Nephron (organoid): ENCODE results near the gene ERGIC1.
A peak's percentile ranks its signal among the peaks of the same experiment; 100 is the strongest.

Experiments
- H3K27ac Mint-ChIP-seq, 3 experiments: 2 replicates each; pipeline ENCODE4 v1.8.0; 2020; ENCODE audit warnings: mixed read lengths in 3 of 3, mild to moderate bottlenecking in 2 of 3, moderate library complexity in 1 of 3
- H3K27me3 Mint-ChIP-seq: 2 replicates; pipeline ENCODE4 v1.8.0; 2021; ENCODE audit warnings: low read depth, mild to moderate bottlenecking, moderate library complexity, mixed read lengths
- H3K36me3 Mint-ChIP-seq: 2 replicates; pipeline ENCODE4 v1.8.0; 2020; ENCODE audit warnings: low read depth, mixed read lengths
- H3K4me1 Mint-ChIP-seq: 2 replicates; pipeline ENCODE4 v1.8.0; 2020; ENCODE audit warnings: mixed read lengths
- H3K4me3 Mint-ChIP-seq, 3 experiments: 2 replicates each; pipeline ENCODE4 v1.8.0; 2020; ENCODE audit warnings: mild to moderate bottlenecking in 3 of 3, mixed read lengths in 3 of 3, moderate library complexity in 2 of 3
- H3K9me3 Mint-ChIP-seq: 2 replicates; pipeline ENCODE4 v1.8.0; 2020; ENCODE audit warnings: mixed read lengths
- CTCF ChIP-seq, 3 experiments: fragments of 200-600 bp; sonication (generic); IDR thresholded peaks; one replicate each; pipeline ENCODE4 v1.5.0; 2021; ENCODE audit warnings: antibody characterized with exemption in 3 of 3; ENCODE audit not compliant: unreplicated experiment in 3 of 3

The ERGIC1 gene

GRCh38 chr5:172793577-172794488 is 40.2 kb upstream of the ERGIC1 start:
- Mint-ChIP-seq H3K4me1 (peaks cover 40% of the 10 kb centered on the region), H3K36me3 (no peaks in the 10 kb centered on the region), H3K27ac (peak overlapping the region in 2 of 3 experiments; percentile 45 to 90), H3K9me3 (no peaks in the 10 kb centered on the region), H3K27me3 (no peaks in the 10 kb centered on the region), H3K4me3 (no peak overlapping the region)
- no peak for TF ChIP-seq CTCF (IDR thresholded peaks at IDR 0.05; ENCODE audit: unreplicated experiment in 3 of 3)

GRCh38 chr5:172795318-172795977 is 38.6 kb upstream of the ERGIC1 start:
- Mint-ChIP-seq H3K4me3 (no peak overlapping the region), H3K9me3 (no peaks in the 10 kb centered on the region), H3K36me3 (no peaks in the 10 kb centered on the region), H3K27ac (peak overlapping the region; percentile 70 to 93 (median 90)), H3K27me3 (no peaks in the 10 kb centered on the region), H3K4me1 (peaks cover 37% of the 10 kb centered on the region)
- TF ChIP-seq CTCF (IDR thresholded peaks at IDR 0.05; ENCODE audit: unreplicated experiment in 3 of 3) = no peak

GRCh38 chr5:172796306-172796705 is 37.7 kb upstream of the ERGIC1 start:
- peaks cover 29% of the 10 kb centered on the region for H3K4me1 Mint-ChIP-seq
- H3K9me3 Mint-ChIP-seq = no peaks in the 10 kb centered on the region
- no peak overlapping the region for H3K4me3 Mint-ChIP-seq
- H3K27ac Mint-ChIP-seq = peak overlapping the region; percentile 61 to 80 (median 71)
- H3K27me3 Mint-ChIP-seq = no peaks in the 10 kb centered on the region
- TF ChIP-seq CTCF (IDR thresholded peaks at IDR 0.05; ENCODE audit: unreplicated experiment in 3 of 3) = no peak
- H3K36me3 Mint-ChIP-seq = no peaks in the 10 kb centered on the region

GRCh38 chr5:172797771-172798191 is 36.3 kb upstream of the ERGIC1 start:
- H3K9me3 Mint-ChIP-seq = no peaks in the 10 kb centered on the region
- H3K4me1 Mint-ChIP-seq = peaks cover 25% of the 10 kb centered on the region
- no peaks in the 10 kb centered on the region for H3K27me3 Mint-ChIP-seq
- peak overlapping the region in 2 of 3 experiments; percentile 54 to 78 for H3K27ac Mint-ChIP-seq
- no peak for TF ChIP-seq CTCF (IDR thresholded peaks at IDR 0.05; ENCODE audit: unreplicated experiment in 3 of 3)
- H3K4me3 Mint-ChIP-seq = no peak overlapping the region
- H3K36me3 Mint-ChIP-seq = no peaks in the 10 kb centered on the region

GRCh38 chr5:172798422-172799215 is 35.4 kb upstream of the ERGIC1 start:
- Mint-ChIP-seq H3K27ac (peak overlapping the region in 1 of 3 experiments; percentile 65), H3K4me3 (no peak overlapping the region), H3K27me3 (no peaks in the 10 kb centered on the region), H3K36me3 (no peaks in the 10 kb centered on the region), H3K4me1 (peaks cover 18% of the 10 kb centered on the region), H3K9me3 (no peaks in the 10 kb centered on the region)
- TF ChIP-seq CTCF (IDR thresholded peaks at IDR 0.05; ENCODE audit: unreplicated experiment in 3 of 3) = no peak
